Head of caudate nucleus (tissue), 42 donors: ENCODE measurements around the gene IL10.

Experiments
- DNase-seq, 42 donors: peaks; one replicate each; pipeline versions ENCODE4 v3.0.0 to v3.0.0-alpha.2; 2020 to 2021; ENCODE audit warnings: mixed read lengths in 7 of 42
- intact Hi-C: fragments of 100-400 bp; cut with DNase I; formaldehyde crosslinking; loops from one replicate; pipeline ENCODE4 v1.15.0; 2022

Gene IL10

GRCh38 chr1:206722751-206723461 is 49.4 kb downstream of the IL10 start:
- DNase-seq: no peak

GRCh38 chr1:206721454-206721853 is 50.8 kb downstream of the IL10 start:
- DNase-seq: no peak
- intact Hi-C loops: no loop called here

More at GRCh38 chr1:206722751-206723461, 49.4 kb downstream of the IL10 start:
- intact Hi-C loops: no loop called here

- DNase-seq: no peak
- intact Hi-C loops: no loop called here
These were observed 53.0 kb downstream of the IL10 start for GRCh38 chr1:206719169-206719839.

GRCh38 chr1:206717674-206717989 is 54.7 kb downstream of the IL10 start:
- DNase-seq: no peak
- intact Hi-C loops: no loop called here
